Activated CD4-positive, alpha-beta T cell treated with anti-CD3 and anti-CD28 coated beads for 1 hour (primary cell): ENCODE data around the gene PLCH2.
"Not testable (repeated sequence)": the region's sequence is repeated elsewhere in the genome, so short reads cannot be mapped to it uniquely, and the experiment has no call there.

Source experiments
- DNase-seq: peaks from one replicate; pipeline ENCODE4 v3.0.0-alpha.2; 2020

The PLCH2 gene

GRCh38 chr1:2441746-2442145 lies 34.3 kb upstream of the PLCH2 start:
- no peak for DNase-seq

GRCh38 chr1:2442661-2443060 lies 33.4 kb upstream of the PLCH2 start:
- no peak for DNase-seq

GRCh38 chr1:2443277-2444137 lies 32.6 kb upstream of the PLCH2 start:
- DNase-seq = no peak

- DNase-seq = no peak
Measured at GRCh38 chr1:2444138-2444591, 31.9 kb upstream of the PLCH2 start.

- no peak for DNase-seq
Measured at GRCh38 chr1:2445162-2445822, 30.8 kb upstream of the PLCH2 start.

- no peak for DNase-seq
Measured at GRCh38 chr1:2445823-2446215, 30.3 kb upstream of the PLCH2 start.

GRCh38 chr1:2446394-2446793 lies 29.7 kb upstream of the PLCH2 start:
- no peak for DNase-seq

GRCh38 chr1:2446861-2447260 lies 29.2 kb upstream of the PLCH2 start:
- DNase-seq = no peak

- DNase-seq = no peak
Measured at GRCh38 chr1:2447276-2448097, 28.6 kb upstream of the PLCH2 start.

- no peak for DNase-seq
Measured at GRCh38 chr1:2448098-2448445, 28.0 kb upstream of the PLCH2 start.

GRCh38 chr1:2449636-2450454 lies 26.2 kb upstream of the PLCH2 start:
- no peak for DNase-seq

GRCh38 chr1:2451741-2452140 lies 24.3 kb upstream of the PLCH2 start:
- DNase-seq = no peak

GRCh38 chr1:2452201-2452931 lies 23.7 kb upstream of the PLCH2 start:
- no peak for DNase-seq

GRCh38 chr1:2452932-2453315 lies 23.2 kb upstream of the PLCH2 start:
- DNase-seq = no peak

GRCh38 chr1:2454227-2454626 lies 21.9 kb upstream of the PLCH2 start:
- DNase-seq = no peak

- DNase-seq = no peak
Measured at GRCh38 chr1:2455757-2456156, 20.3 kb upstream of the PLCH2 start.

- DNase-seq = no peak
Measured at GRCh38 chr1:2457444-2457843, 18.6 kb upstream of the PLCH2 start.

- no peak for DNase-seq
Measured at GRCh38 chr1:2458687-2459086, 17.4 kb upstream of the PLCH2 start.

GRCh38 chr1:2459102-2459753 lies 16.9 kb upstream of the PLCH2 start:
- DNase-seq = not testable (repeated sequence)

GRCh38 chr1:2459757-2460156 lies 16.3 kb upstream of the PLCH2 start:
- DNase-seq = no peak

GRCh38 chr1:2460203-2460602 lies 15.9 kb upstream of the PLCH2 start:
- DNase-seq = no peak
